GM19463 (cell line): ENCODE results near the gene MYOZ2.

ENCODE experiments used
- ATAC-seq: cut with Tn5 transposase; IDR thresholded peaks from one replicate; pipeline ENCODE4 v1.9.1; 2021; ENCODE audit warnings: mild to moderate bottlenecking, moderate library complexity; ENCODE audit not compliant: unreplicated experiment

MYOZ2 gene

GRCh38 chr4:119237201-119237600 lies 101.6 kb downstream of the MYOZ2 start:
- ATAC-seq, result no peak
